ENCODE data around the gene TMEM163. TPM values are rescaled to one million over a fixed set of nuclear protein-coding genes. Genes with fewer than 3 reads are reported as not detected.

TMEM163 gene
- polyA plus RNA-seq, 1 donor from 2014 or later: 3.5 TPM

DNA sequence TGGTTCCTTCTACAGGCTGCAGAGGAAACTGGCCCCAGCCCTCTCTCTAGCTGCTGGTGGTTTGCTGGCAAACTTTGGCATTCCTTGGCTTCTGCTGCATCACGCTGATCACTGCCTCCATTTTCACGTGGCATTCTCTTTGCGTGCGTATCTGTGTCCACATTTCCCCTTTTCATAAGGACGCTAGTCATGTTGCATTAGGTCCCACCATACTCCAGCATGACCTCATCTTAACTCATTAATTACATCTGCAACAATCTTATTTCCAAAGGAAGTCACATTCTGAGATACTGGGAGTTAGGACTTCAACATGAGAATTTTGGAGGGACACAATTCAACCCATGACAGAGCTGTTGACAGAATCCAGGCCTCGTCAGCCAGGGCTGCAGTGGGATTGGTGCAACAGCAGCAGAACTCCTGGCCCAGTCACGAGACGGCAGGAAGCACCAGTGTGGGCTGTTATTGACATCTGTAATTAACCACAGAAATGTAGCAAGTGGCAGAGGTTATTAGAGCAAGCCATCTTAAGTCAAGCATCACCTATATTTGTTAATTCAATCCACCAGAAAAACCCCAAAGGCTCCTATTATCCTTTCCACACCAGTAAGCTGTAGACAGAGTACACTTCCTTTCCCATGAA lies 132.4 kb downstream of the TMEM163 start:
- H3K79me2 ChIP-seq (replicated peaks; ENCODE audit: insufficient read depth, low read length): no peaks in the 10 kb centered on the region
- no peak overlapping the region for H3K27ac ChIP-seq (ENCODE audit: low read length)
- H4K20me1 ChIP-seq (ENCODE audit: insufficient read depth): no peaks in the 10 kb centered on the region
- H3F3A ChIP-seq (ENCODE audit: insufficient read depth, low read length, poor library complexity, severe bottlenecking): no peaks in the 10 kb centered on the region
- H3K9me2 ChIP-seq (ENCODE audit: insufficient read depth, low read length): no peaks in the 10 kb centered on the region
- no peak for TF ChIP-seq RAD21 (conservative IDR thresholded peaks at IDR 0.05)
- TF ChIP-seq TAF1 (IDR thresholded peaks at IDR 0.05; ENCODE audit: low read depth): no peak
- TF ChIP-seq EZH2 (IDR thresholded peaks at IDR 0.05; ENCODE audit: borderline replicate concordance, insufficient read depth, low read length, poor library complexity, severe bottlenecking): no peak
- no peak overlapping the region for H3K9ac ChIP-seq (ENCODE audit: low read length)
- H3K9me3 ChIP-seq (ENCODE audit: low read length): peaks cover 13% of the 10 kb centered on the region
- H3K4me2 ChIP-seq (ENCODE audit: low read length): no peak overlapping the region
- no peaks in the 10 kb centered on the region for H3K36me3 ChIP-seq (ENCODE audit: insufficient read depth, low read length)
- no peak overlapping the region for H2AFZ ChIP-seq (ENCODE audit: low read depth, low read length)
- no peak overlapping the region for H3K4me3 ChIP-seq (ENCODE audit: low read length)
- no peaks in the 10 kb centered on the region for H3K27me3 ChIP-seq (ENCODE audit: insufficient read depth, low read depth, low read length)

- Histone ChIP-seq H2AFZ (ENCODE audit: low read depth, low read length) (no peak overlapping the region), H3K79me2 (replicated peaks; ENCODE audit: insufficient read depth, low read length) (no peaks in the 10 kb centered on the region), H3K27ac (ENCODE audit: low read length) (no peak overlapping the region), H3K27me3 (ENCODE audit: insufficient read depth, low read depth, low read length) (no peaks in the 10 kb centered on the region), H3K36me3 (ENCODE audit: insufficient read depth, low read length) (no peaks in the 10 kb centered on the region), H3F3A (ENCODE audit: insufficient read depth, low read length, poor library complexity, severe bottlenecking) (no peaks in the 10 kb centered on the region), H3K4me2 (ENCODE audit: low read length) (no peak overlapping the region), H3K9me3 (ENCODE audit: low read length) (no peaks in the 10 kb centered on the region), H3K9ac (ENCODE audit: low read length) (no peak overlapping the region), H3K9me2 (ENCODE audit: insufficient read depth, low read length) (no peaks in the 10 kb centered on the region), H3K4me3 (ENCODE audit: low read length) (no peak overlapping the region), H4K20me1 (ENCODE audit: insufficient read depth) (no peaks in the 10 kb centered on the region)
- TF ChIP-seq TAF1 (IDR thresholded peaks at IDR 0.05; ENCODE audit: low read depth) (no peak), MXI1 (conservative IDR thresholded peaks at IDR 0.05; ENCODE audit: poor library complexity, severe bottlenecking) (no peak), RAD21 (conservative IDR thresholded peaks at IDR 0.05) (no peak), SMC3 (conservative IDR thresholded peaks at IDR 0.05; ENCODE audit: poor library complexity) (no peak), EZH2 (IDR thresholded peaks at IDR 0.05; ENCODE audit: borderline replicate concordance, insufficient read depth, low read length, poor library complexity, severe bottlenecking) (no peak)
- TF ChIP-seq, protein P1, sequence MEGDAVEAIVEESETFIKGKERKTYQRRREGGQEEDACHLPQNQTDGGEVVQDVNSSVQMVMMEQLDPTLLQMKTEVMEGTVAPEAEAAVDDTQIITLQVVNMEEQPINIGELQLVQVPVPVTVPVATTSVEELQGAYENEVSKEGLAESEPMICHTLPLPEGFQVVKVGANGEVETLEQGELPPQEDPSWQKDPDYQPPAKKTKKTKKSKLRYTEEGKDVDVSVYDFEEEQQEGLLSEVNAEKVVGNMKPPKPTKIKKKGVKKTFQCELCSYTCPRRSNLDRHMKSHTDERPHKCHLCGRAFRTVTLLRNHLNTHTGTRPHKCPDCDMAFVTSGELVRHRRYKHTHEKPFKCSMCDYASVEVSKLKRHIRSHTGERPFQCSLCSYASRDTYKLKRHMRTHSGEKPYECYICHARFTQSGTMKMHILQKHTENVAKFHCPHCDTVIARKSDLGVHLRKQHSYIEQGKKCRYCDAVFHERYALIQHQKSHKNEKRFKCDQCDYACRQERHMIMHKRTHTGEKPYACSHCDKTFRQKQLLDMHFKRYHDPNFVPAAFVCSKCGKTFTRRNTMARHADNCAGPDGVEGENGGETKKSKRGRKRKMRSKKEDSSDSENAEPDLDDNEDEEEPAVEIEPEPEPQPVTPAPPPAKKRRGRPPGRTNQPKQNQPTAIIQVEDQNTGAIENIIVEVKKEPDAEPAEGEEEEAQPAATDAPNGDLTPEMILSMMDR (IDR thresholded peaks at IDR 0.05; ENCODE audit: poor library complexity, severe bottlenecking): no peak
- TF ChIP-seq, protein P2, sequence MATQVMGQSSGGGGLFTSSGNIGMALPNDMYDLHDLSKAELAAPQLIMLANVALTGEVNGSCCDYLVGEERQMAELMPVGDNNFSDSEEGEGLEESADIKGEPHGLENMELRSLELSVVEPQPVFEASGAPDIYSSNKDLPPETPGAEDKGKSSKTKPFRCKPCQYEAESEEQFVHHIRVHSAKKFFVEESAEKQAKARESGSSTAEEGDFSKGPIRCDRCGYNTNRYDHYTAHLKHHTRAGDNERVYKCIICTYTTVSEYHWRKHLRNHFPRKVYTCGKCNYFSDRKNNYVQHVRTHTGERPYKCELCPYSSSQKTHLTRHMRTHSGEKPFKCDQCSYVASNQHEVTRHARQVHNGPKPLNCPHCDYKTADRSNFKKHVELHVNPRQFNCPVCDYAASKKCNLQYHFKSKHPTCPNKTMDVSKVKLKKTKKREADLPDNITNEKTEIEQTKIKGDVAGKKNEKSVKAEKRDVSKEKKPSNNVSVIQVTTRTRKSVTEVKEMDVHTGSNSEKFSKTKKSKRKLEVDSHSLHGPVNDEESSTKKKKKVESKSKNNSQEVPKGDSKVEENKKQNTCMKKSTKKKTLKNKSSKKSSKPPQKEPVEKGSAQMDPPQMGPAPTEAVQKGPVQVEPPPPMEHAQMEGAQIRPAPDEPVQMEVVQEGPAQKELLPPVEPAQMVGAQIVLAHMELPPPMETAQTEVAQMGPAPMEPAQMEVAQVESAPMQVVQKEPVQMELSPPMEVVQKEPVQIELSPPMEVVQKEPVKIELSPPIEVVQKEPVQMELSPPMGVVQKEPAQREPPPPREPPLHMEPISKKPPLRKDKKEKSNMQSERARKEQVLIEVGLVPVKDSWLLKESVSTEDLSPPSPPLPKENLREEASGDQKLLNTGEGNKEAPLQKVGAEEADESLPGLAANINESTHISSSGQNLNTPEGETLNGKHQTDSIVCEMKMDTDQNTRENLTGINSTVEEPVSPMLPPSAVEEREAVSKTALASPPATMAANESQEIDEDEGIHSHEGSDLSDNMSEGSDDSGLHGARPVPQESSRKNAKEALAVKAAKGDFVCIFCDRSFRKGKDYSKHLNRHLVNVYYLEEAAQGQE (IDR thresholded peaks at IDR 0.05; ENCODE audit: borderline replicate concordance): no peak
Observed at GRCh38 chr2:134583997-134584520, 134.7 kb downstream of the TMEM163 start.
